Measurements from ENCODE around the gene NEDD4.

GRCh38 chr15:55958349-55958748, 35.1 kb downstream of the NEDD4 start:
- TF ChIP-seq CTCF (IDR thresholded peaks at IDR 0.05) (no peak), POLR2AphosphoS5 (IDR thresholded peaks at IDR 0.05) (no peak), POLR2A (IDR thresholded peaks at IDR 0.05) (no peak)
